NT2/D1 (cell line): ENCODE data around the gene MROH8.

ENCODE experiments used
- DNase-seq: peaks from one replicate; pipeline ENCODE4 v3.0.0-alpha.2; 2011; ENCODE audit warnings: low read depth, low spot score
- H3K27me3 ChIP-seq: 2 replicates; pipeline ENCODE4 v1.6.0; 2011; ENCODE audit warnings: mild to moderate bottlenecking; ENCODE audit not compliant: insufficient read length, insufficient read depth
- H3K36me3 ChIP-seq: 2 replicates; pipeline ENCODE4 v1.6.1; 2011; ENCODE audit warnings: mild to moderate bottlenecking, low read length, mixed read lengths; ENCODE audit not compliant: insufficient read depth, insufficient read length
- H3K4me1 ChIP-seq: 2 replicates; pipeline ENCODE4 v1.5.1; 2011; ENCODE audit not compliant: insufficient read depth, insufficient read length
- H3K4me3 ChIP-seq: 2 replicates; pipeline ENCODE4 v1.5.1; 2011; ENCODE audit warnings: low read depth; ENCODE audit not compliant: insufficient read length
- H3K9ac ChIP-seq: 2 replicates; pipeline ENCODE4 v1.6.0; 2011; ENCODE audit warnings: low read depth; ENCODE audit not compliant: insufficient read length
- H3K9me3 ChIP-seq: 2 replicates; pipeline ENCODE4 v1.5.1; 2011; ENCODE audit warnings: mild to moderate bottlenecking, low read length; ENCODE audit not compliant: insufficient read depth
- SUZ12 ChIP-seq: IDR thresholded peaks from 2 replicates; pipeline ENCODE4 v1.6.1; 2011; ENCODE audit not compliant: insufficient read length, insufficient read depth; ENCODE audit errors: extremely low read depth
- YY1 ChIP-seq: IDR thresholded peaks from 2 replicates; pipeline ENCODE4 v1.6.1; 2011; ENCODE audit not compliant: insufficient read length, insufficient read depth
- ZNF274 ChIP-seq: IDR thresholded peaks from 2 replicates; pipeline ENCODE4 v1.6.1; 2011; ENCODE audit warnings: mild to moderate bottlenecking, low read depth, low read length

The MROH8 gene

DNA sequence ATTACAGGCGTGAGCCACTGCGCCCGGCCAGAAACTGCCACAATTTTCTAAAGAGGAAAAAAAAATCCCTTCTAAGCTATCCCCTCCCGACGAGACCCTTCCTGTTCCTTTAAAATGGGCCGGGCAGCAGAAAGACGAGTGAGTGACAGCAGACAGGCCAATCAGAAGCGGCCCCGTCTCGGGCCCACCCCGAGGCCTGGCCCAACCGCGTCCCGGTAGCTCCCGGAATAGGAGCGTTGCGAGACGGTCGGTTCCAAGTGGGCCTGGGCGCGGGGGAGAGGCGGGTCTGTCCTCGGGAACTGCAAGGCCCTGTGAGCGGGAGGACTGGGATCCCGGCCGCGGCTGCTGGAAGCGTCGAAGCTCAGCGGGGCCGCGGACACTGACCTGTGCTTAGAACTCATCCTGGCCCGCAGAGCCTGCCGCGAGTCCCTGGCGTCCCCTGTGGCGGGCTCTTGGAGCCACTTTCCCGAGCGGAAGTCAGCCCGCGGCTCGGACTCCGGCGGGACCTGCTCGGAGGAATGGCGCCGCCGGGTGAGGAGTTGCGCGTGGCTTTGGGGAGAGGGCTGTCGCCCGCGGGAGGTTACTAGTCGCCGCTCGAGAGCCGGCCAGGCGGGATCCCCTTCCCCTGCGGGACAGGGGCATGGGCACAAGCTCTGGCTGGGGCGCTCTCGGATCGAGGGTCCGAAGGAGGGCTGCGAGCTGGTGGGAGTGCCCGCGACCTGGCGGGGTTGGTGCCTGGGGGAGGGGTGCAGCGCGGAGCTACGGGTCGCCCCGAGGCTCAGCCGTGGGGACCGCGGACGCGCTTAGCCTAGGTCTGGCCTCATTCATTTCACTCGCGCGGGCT is at the start of gene MROH8, which contains the start of gene RPN2:
Gene MROH8 (minus strand): TSS at position 710 of the 844 bp plus-strand sequence.
Gene RPN2 (plus strand): TSS at position 492 of the 844 bp plus-strand sequence. CDS start 27 bp downstream, at position 519.
- DNase-seq, result peak; percentile 98
- peak within 1 kb of the TSS; percentile 98 for H3K9ac ChIP-seq
- H3K36me3 ChIP-seq, result peaks cover 27% of the 10 kb centered on the region
- H3K27me3 ChIP-seq, result no peaks in the 10 kb centered on the region
- TF ChIP-seq YY1 (peak; percentile 58), SUZ12 (no peak), ZNF274 (no peak)
- peaks cover 3% of the 10 kb centered on the region for H3K4me1 ChIP-seq
- H3K9me3 ChIP-seq, result no peaks in the 10 kb centered on the region
- peak within 1 kb of the TSS; percentile 96 for H3K4me3 ChIP-seq

DNA sequence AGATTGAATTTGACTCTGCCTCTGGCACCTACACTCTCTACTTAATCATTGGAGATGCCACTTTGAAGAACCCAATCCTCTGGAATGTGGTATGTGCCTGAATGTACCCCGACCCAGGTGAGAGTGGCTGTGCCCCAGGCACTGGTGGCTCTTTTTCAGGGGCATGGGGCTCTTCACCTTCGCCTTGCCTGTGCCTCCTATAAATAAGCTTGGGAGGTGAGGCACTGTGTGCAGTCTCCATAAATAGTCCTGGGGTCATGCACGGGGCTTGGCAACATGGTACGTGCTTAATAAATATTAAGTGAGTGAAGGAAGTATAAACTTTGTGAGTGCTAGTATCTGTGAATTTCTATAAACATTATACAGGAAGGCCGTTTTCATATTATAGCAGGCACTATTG is 49.3 kb upstream of the MROH8 start:
- no peak for DNase-seq
- Histone ChIP-seq H3K4me1 (peaks cover 7% of the 10 kb centered on the region), H3K9ac (no peak overlapping the region), H3K9me3 (no peaks in the 10 kb centered on the region), H3K36me3 (peaks cover 99% of the 10 kb centered on the region), H3K4me3 (no peak overlapping the region), H3K27me3 (no peaks in the 10 kb centered on the region)
- no peak for TF ChIP-seq SUZ12
- TF ChIP-seq ZNF274, result no peak
- no peak for TF ChIP-seq YY1

- DNase-seq, result no peak
- TF ChIP-seq SUZ12, result no peak
- TF ChIP-seq ZNF274, result no peak
- no peak for TF ChIP-seq YY1
Observed at GRCh38 chr20:37228082-37228481, 48.7 kb upstream of the MROH8 start.

DNA sequence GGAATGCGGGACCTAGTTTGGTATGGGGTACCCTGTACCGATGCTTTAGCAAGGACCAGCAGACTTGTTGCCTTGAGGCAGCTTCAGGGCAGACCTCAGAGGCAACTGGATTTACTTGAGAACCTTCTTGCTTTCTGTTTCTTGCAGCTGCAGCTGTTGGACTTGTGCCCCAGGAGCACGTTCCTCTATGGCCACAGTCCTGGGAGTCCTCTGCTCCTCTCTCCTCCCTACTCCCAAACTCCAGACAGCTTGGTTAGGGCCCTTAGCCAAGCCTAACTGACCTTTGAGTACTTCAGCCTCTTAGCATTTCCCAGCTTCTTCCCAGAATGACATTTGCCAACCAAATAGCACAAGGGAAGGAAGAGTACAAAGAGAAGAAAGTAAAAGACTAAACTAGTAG is 47.5 kb upstream of the MROH8 start:
- TF ChIP-seq ZNF274, result no peak
- no peak for TF ChIP-seq YY1
- no peak for TF ChIP-seq SUZ12
- H3K36me3 ChIP-seq, result peaks cover 98% of the 10 kb centered on the region
- no peaks in the 10 kb centered on the region for H3K9me3 ChIP-seq
- H3K9ac ChIP-seq, result no peak overlapping the region
- H3K4me3 ChIP-seq, result no peak overlapping the region
- DNase-seq, result no peak
- peaks cover 7% of the 10 kb centered on the region for H3K4me1 ChIP-seq
- no peaks in the 10 kb centered on the region for H3K27me3 ChIP-seq

More at GRCh38 chr20:37228082-37228481, 48.7 kb upstream of the MROH8 start:
- no peaks in the 10 kb centered on the region for H3K9me3 ChIP-seq
- no peaks in the 10 kb centered on the region for H3K27me3 ChIP-seq
- H3K36me3 ChIP-seq, result peaks cover 99% of the 10 kb centered on the region
- no peak overlapping the region for H3K9ac ChIP-seq
- H3K4me1 ChIP-seq, result peaks cover 7% of the 10 kb centered on the region
- no peak overlapping the region for H3K4me3 ChIP-seq

DNA sequence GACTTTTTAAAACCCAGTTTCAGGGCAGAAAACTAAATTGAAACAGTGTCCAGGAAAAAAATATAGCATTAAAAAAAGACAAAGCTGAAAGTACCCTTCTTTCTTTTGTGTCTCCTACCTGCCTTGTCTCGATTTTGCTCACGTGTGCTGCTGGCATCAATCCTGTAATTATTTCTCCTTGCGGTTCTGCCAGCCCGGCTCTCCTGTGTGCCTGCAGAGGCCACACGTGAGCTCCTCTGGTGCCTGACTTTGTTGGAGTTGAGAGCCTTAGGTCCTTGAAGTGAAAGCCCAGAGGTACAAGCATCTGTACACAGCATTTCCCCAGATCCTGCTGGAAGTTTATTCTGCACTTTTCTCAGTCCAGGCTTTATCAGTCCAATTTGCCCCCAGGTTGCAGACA is 45.8 kb upstream of the MROH8 start:
- Histone ChIP-seq H3K4me3 (no peak overlapping the region), H3K36me3 (peaks cover 88% of the 10 kb centered on the region), H3K9me3 (no peaks in the 10 kb centered on the region), H3K9ac (no peak overlapping the region), H3K4me1 (peaks cover 7% of the 10 kb centered on the region), H3K27me3 (no peaks in the 10 kb centered on the region)
- TF ChIP-seq ZNF274, result no peak
- no peak for TF ChIP-seq SUZ12
- no peak for TF ChIP-seq YY1
- DNase-seq, result no peak

- TF ChIP-seq SUZ12 (no peak), ZNF274 (no peak), YY1 (no peak)
- Histone ChIP-seq H3K36me3 (peaks cover 87% of the 10 kb centered on the region), H3K9me3 (no peaks in the 10 kb centered on the region), H3K4me3 (no peak overlapping the region), H3K9ac (no peak overlapping the region), H3K27me3 (no peaks in the 10 kb centered on the region), H3K4me1 (peaks cover 3% of the 10 kb centered on the region)
- DNase-seq, result no peak
Observed at GRCh38 chr20:37223053-37223452, 43.7 kb upstream of the MROH8 start.

DNA sequence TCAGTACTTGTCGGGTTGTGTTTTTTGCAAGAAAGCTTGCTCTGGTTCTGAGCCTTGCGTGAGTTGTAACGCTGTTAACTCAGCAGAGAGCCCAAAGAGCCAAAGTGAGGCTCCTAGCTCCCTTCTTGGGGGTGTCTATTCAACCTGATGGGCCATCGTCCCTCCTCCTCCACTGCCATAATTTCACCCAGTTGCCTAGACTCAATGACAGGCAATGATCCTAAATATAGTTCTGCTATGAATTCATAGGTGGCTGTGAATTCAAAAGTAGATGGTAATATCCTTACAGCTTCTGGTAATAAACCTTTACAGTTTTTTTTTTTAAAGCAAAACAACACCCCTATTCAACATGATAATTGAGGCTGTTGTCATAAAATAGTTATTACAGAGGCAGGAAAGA is 42.7 kb upstream of the MROH8 start:
- H3K9me3 ChIP-seq, result no peaks in the 10 kb centered on the region
- H3K36me3 ChIP-seq, result peaks cover 82% of the 10 kb centered on the region
- TF ChIP-seq ZNF274 (no peak), SUZ12 (no peak), YY1 (no peak)
- H3K4me3 ChIP-seq, result no peak overlapping the region
- no peaks in the 10 kb centered on the region for H3K27me3 ChIP-seq
- no peak overlapping the region for H3K9ac ChIP-seq
- peaks cover 3% of the 10 kb centered on the region for H3K4me1 ChIP-seq
- DNase-seq, result no peak
